Measurements from ENCODE around the gene RRM2.

GRCh38 chr2:10144771-10145518 is 22.4 kb downstream of the RRM2 start:
- TF ChIP-seq CTCF (IDR thresholded peaks at IDR 0.05; ENCODE audit: poor library complexity, severe bottlenecking) = no peak
- no peak for TF ChIP-seq EZH2 (IDR thresholded peaks at IDR 0.05; ENCODE audit: borderline replicate concordance, insufficient read depth, low read length, poor library complexity, severe bottlenecking)
- TF ChIP-seq SMC3 (conservative IDR thresholded peaks at IDR 0.05; ENCODE audit: poor library complexity) = no peak
- TF ChIP-seq, protein P1, sequence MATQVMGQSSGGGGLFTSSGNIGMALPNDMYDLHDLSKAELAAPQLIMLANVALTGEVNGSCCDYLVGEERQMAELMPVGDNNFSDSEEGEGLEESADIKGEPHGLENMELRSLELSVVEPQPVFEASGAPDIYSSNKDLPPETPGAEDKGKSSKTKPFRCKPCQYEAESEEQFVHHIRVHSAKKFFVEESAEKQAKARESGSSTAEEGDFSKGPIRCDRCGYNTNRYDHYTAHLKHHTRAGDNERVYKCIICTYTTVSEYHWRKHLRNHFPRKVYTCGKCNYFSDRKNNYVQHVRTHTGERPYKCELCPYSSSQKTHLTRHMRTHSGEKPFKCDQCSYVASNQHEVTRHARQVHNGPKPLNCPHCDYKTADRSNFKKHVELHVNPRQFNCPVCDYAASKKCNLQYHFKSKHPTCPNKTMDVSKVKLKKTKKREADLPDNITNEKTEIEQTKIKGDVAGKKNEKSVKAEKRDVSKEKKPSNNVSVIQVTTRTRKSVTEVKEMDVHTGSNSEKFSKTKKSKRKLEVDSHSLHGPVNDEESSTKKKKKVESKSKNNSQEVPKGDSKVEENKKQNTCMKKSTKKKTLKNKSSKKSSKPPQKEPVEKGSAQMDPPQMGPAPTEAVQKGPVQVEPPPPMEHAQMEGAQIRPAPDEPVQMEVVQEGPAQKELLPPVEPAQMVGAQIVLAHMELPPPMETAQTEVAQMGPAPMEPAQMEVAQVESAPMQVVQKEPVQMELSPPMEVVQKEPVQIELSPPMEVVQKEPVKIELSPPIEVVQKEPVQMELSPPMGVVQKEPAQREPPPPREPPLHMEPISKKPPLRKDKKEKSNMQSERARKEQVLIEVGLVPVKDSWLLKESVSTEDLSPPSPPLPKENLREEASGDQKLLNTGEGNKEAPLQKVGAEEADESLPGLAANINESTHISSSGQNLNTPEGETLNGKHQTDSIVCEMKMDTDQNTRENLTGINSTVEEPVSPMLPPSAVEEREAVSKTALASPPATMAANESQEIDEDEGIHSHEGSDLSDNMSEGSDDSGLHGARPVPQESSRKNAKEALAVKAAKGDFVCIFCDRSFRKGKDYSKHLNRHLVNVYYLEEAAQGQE (IDR thresholded peaks at IDR 0.05; ENCODE audit: borderline replicate concordance) = no peak
- no peak for TF ChIP-seq TAF1 (IDR thresholded peaks at IDR 0.05; ENCODE audit: low read depth)
- TF ChIP-seq POLR2AphosphoS5 (IDR thresholded peaks at IDR 0.05) = no peak

All from neural cell (in vitro differentiated cells).